Muscle of leg (tissue), 11 donors: ENCODE results near the gene N4BP2. TPM values are rescaled to one million over a fixed set of nuclear protein-coding genes. Genes with fewer than 3 reads are reported as not detected.

Experiments used
- DNase-seq: peaks from one replicate; pipeline ENCODE4 v3.0.0; 2013
- H3K27ac ChIP-seq: one replicate; pipeline ENCODE4 v1.5.1; 2013; ENCODE audit warnings: mild to moderate bottlenecking, low read length, control low read depth
- H3K27me3 ChIP-seq: one replicate; pipeline ENCODE4 v1.6.1; 2013; ENCODE audit warnings: low read length; ENCODE audit not compliant: control insufficient read depth, insufficient read depth
- H3K36me3 ChIP-seq: one replicate; pipeline ENCODE4 v1.6.1; 2013; ENCODE audit warnings: low read length; ENCODE audit not compliant: control insufficient read depth, insufficient read depth
- H3K4me1 ChIP-seq: one replicate; pipeline ENCODE4 v1.6.1; 2013; ENCODE audit warnings: low read length; ENCODE audit not compliant: control insufficient read depth, insufficient read depth
- H3K4me3 ChIP-seq: one replicate; pipeline ENCODE4 v1.5.1; 2013; ENCODE audit warnings: low read length, control low read depth
- H3K9me3 ChIP-seq: replicated peaks from 2 replicates; pipeline ENCODE4 v1.6.1; 2013; ENCODE audit warnings: low read depth, low read length; ENCODE audit not compliant: control insufficient read depth
- WGBS: methylation state at CpG from one replicate; pipeline ENCODE4 v1.1.5; 2013; ENCODE audit warnings: missing lambda C conversion rate; ENCODE audit not compliant: insufficient coverage; 5-methylcytosine and 5-hydroxymethylcytosine counted together
- polyA plus RNA-seq, 8 donors: library from polyadenylated mRNA; unstranded; fragments of 120-200 nt; gene quantifications; one replicate each; pipeline versions ENCODE4 v1.2.1 to v1.2.3, GENCODE V29; 2013; ENCODE audit warnings: inconsistent platforms in 1 of 8, low replicate concordance in 1 of 8; ENCODE audit not compliant: insufficient read length in 8 of 8, insufficient read depth in 1 of 8
- total RNA-seq: library from RNA; stranded (reverse); fragments of 120-200 nt; gene quantifications from one replicate; pipeline ENCODE4 v1.2.4, GENCODE V29; 2013

N4BP2 gene
- total and polyA plus RNA-seq, 9 donors, result 6.0 to 18.9 (median 12.4) TPM

GRCh38 chr4:40173470-40173875 lies 116.8 kb downstream of the N4BP2 start:
- Histone ChIP-seq H3K27ac (no peak overlapping the region), H3K9me3 (peaks cover 3% of the 10 kb centered on the region), H3K4me3 (no peak overlapping the region), H3K36me3 (no peaks in the 10 kb centered on the region), H3K4me1 (peaks cover 3% of the 10 kb centered on the region), H3K27me3 (no peaks in the 10 kb centered on the region)
- 51% methylated on average over 2 of the region's 4 CpGs for WGBS
- no peak for DNase-seq

- H3K27ac ChIP-seq, result no peak overlapping the region
- H3K36me3 ChIP-seq, result no peaks in the 10 kb centered on the region
- 35% methylated on average over 8 of the region's 10 CpGs for WGBS
- H3K4me1 ChIP-seq, result peaks cover 3% of the 10 kb centered on the region
- H3K9me3 ChIP-seq, result no peaks in the 10 kb centered on the region
- no peak for DNase-seq
- no peak overlapping the region for H3K4me3 ChIP-seq
- H3K27me3 ChIP-seq, result no peaks in the 10 kb centered on the region
Measured at GRCh38 chr4:40176602-40177001, 120.0 kb downstream of the N4BP2 start.

GRCh38 chr4:40177591-40177990 lies 120.9 kb downstream of the N4BP2 start:
- Histone ChIP-seq H3K4me3 (no peak overlapping the region), H3K27ac (no peak overlapping the region), H3K4me1 (peaks cover 3% of the 10 kb centered on the region), H3K27me3 (no peaks in the 10 kb centered on the region), H3K36me3 (no peaks in the 10 kb centered on the region), H3K9me3 (no peaks in the 10 kb centered on the region)
- no CpG with 5 or more reads among the region's 2 CpGs for WGBS
- DNase-seq, result no peak

- whole genome bisulfite sequencing, result 52% methylated on average over 4 of the region's 5 CpGs
- no peaks in the 10 kb centered on the region for H3K36me3 ChIP-seq
Measured at GRCh38 chr4:40178672-40179071, 122.0 kb downstream of the N4BP2 start.

GRCh38 chr4:40179360-40179759 lies 122.7 kb downstream of the N4BP2 start:
- Histone ChIP-seq H3K4me1 (peaks cover 3% of the 10 kb centered on the region), H3K27me3 (no peaks in the 10 kb centered on the region), H3K27ac (no peak overlapping the region), H3K4me3 (no peak overlapping the region), H3K9me3 (no peaks in the 10 kb centered on the region), H3K36me3 (no peaks in the 10 kb centered on the region)
- DNase-seq, result no peak
- WGBS, result no CpG with 5 or more reads among the region's 1 CpG

More at GRCh38 chr4:40178672-40179071, 122.0 kb downstream of the N4BP2 start:
- DNase-seq, result peak; percentile 48
- no peaks in the 10 kb centered on the region for H3K9me3 ChIP-seq
- H3K4me1 ChIP-seq, result peaks cover 3% of the 10 kb centered on the region
- H3K27me3 ChIP-seq, result no peaks in the 10 kb centered on the region
- no peak overlapping the region for H3K4me3 ChIP-seq
- no peak overlapping the region for H3K27ac ChIP-seq

- H3K4me1 ChIP-seq, result peaks cover 3% of the 10 kb centered on the region
- no peaks in the 10 kb centered on the region for H3K27me3 ChIP-seq
- no peaks in the 10 kb centered on the region for H3K36me3 ChIP-seq
- no peak for DNase-seq
- H3K4me3 ChIP-seq, result no peak overlapping the region
- WGBS, result no CpG with 5 or more reads among the region's 1 CpG
- no peak overlapping the region for H3K27ac ChIP-seq
- no peaks in the 10 kb centered on the region for H3K9me3 ChIP-seq
Measured at GRCh38 chr4:40180356-40180755, 123.7 kb downstream of the N4BP2 start.

- Histone ChIP-seq H3K4me3 (no peak overlapping the region), H3K27ac (no peak overlapping the region), H3K27me3 (no peaks in the 10 kb centered on the region), H3K4me1 (no peaks in the 10 kb centered on the region), H3K36me3 (no peaks in the 10 kb centered on the region), H3K9me3 (no peaks in the 10 kb centered on the region)
- 73% methylated on average over 3 of the region's 4 CpGs for WGBS
- DNase-seq, result no peak
Measured at GRCh38 chr4:40182001-40182400, 125.4 kb downstream of the N4BP2 start.

GRCh38 chr4:40182954-40183353 lies 126.3 kb downstream of the N4BP2 start:
- H3K27ac ChIP-seq, result no peak overlapping the region
- H3K4me3 ChIP-seq, result no peak overlapping the region
- no peak for DNase-seq
- no peaks in the 10 kb centered on the region for H3K9me3 ChIP-seq
- H3K36me3 ChIP-seq, result no peaks in the 10 kb centered on the region
- no peaks in the 10 kb centered on the region for H3K27me3 ChIP-seq
- H3K4me1 ChIP-seq, result no peaks in the 10 kb centered on the region
- no CpG with 5 or more reads among the region's 3 CpGs for WGBS

- no peak for DNase-seq
- Histone ChIP-seq H3K9me3 (no peaks in the 10 kb centered on the region), H3K36me3 (no peaks in the 10 kb centered on the region), H3K27me3 (no peaks in the 10 kb centered on the region), H3K4me3 (no peak overlapping the region), H3K4me1 (no peaks in the 10 kb centered on the region), H3K27ac (no peak overlapping the region)
- WGBS, result 73% methylated on average over 5 of the region's 12 CpGs
Measured at GRCh38 chr4:40183615-40184411, 127.2 kb downstream of the N4BP2 start.

- Histone ChIP-seq H3K36me3 (no peaks in the 10 kb centered on the region), H3K9me3 (no peaks in the 10 kb centered on the region), H3K4me3 (no peak overlapping the region), H3K4me1 (no peaks in the 10 kb centered on the region), H3K27ac (no peak overlapping the region), H3K27me3 (no peaks in the 10 kb centered on the region)
- WGBS, result no CpG with 5 or more reads among the region's 5 CpGs
- DNase-seq, result no peak
Measured at GRCh38 chr4:40185830-40186664, 129.4 kb downstream of the N4BP2 start.
